Stomach (tissue), 4 donors: Measurements from ENCODE around the gene MXD4.
A peak's percentile ranks its signal among the peaks of the same experiment; 100 is the strongest.

Source experiments
- EP300 ChIP-seq: sonication (generic); formaldehyde crosslinking; IDR thresholded peaks from one replicate; pipeline ENCODE4 v1.6.1; 2017; ENCODE audit warnings: antibody characterized with exemption
- POLR2A ChIP-seq, 4 donors: fragments of 450-650 bp; IDR thresholded peaks; one replicate each; pipeline ENCODE4 v1.6.1; 2016; ENCODE audit warnings: antibody characterized with exemption in 4 of 4, control low read depth in 2 of 4, mild to moderate bottlenecking in 1 of 4, moderate library complexity in 1 of 4
- TF ChIP-seq, protein P1 (sequence below), 7 experiments: fragments of 450-650 bp in 4 of 7; fragments of 200-600 bp in 3 of 7; sonication (generic) in 3 of 7; IDR thresholded peaks; one replicate each; pipeline ENCODE4 v1.5.1; 2016 to 2019; ENCODE audit warnings: antibody characterized with exemption in 7 of 7, control low read depth in 2 of 7, mild to moderate bottlenecking in 1 of 7

DNA sequence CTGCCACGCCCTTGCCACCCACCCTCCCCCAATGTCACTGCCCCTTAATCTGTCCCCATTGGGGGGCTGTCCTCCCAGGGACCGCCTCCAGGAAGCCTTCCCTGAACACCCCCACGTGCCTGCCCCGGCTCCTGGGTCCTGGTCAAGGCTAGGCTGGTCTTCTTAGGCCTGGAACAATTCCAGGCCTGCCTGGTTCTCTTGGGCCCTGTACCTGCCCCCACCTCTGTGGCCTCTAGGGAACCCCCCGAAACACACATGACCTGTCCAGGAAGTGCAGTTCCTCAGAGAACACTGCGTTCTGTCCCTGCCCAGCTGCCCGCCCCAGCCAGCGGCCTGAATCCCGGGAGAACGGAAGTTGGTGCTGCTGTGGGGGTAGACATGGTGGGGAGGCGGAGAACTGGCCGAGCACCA, 5.1 kb downstream of the MXD4 start:
- TF ChIP-seq, protein P1, sequence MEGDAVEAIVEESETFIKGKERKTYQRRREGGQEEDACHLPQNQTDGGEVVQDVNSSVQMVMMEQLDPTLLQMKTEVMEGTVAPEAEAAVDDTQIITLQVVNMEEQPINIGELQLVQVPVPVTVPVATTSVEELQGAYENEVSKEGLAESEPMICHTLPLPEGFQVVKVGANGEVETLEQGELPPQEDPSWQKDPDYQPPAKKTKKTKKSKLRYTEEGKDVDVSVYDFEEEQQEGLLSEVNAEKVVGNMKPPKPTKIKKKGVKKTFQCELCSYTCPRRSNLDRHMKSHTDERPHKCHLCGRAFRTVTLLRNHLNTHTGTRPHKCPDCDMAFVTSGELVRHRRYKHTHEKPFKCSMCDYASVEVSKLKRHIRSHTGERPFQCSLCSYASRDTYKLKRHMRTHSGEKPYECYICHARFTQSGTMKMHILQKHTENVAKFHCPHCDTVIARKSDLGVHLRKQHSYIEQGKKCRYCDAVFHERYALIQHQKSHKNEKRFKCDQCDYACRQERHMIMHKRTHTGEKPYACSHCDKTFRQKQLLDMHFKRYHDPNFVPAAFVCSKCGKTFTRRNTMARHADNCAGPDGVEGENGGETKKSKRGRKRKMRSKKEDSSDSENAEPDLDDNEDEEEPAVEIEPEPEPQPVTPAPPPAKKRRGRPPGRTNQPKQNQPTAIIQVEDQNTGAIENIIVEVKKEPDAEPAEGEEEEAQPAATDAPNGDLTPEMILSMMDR (IDR thresholded peaks at IDR 0.05), result no peak
- TF ChIP-seq POLR2A (IDR thresholded peaks at IDR 0.05) (no peak), EP300 (peak; percentile 43)
